Dermis blood vessel endothelial cell (primary cell): ENCODE data around the gene PKN3. TPM values are rescaled to one million over a fixed set of nuclear protein-coding genes. Genes with fewer than 3 reads are reported as not detected.

Source experiments
- DNase-seq: peaks from one replicate; pipeline ENCODE4 v3.0.0; 2010
- total RNA-seq: library from RNA; depleted of rRNA; stranded (reverse); fragments of >200 nt; gene quantifications from 2 replicates; pipeline ENCODE4 v1.2.3, GENCODE V29; 2014

The PKN3 gene
- total RNA-seq, 1 donor from 2014 or later, result 12.9 TPM

DNA sequence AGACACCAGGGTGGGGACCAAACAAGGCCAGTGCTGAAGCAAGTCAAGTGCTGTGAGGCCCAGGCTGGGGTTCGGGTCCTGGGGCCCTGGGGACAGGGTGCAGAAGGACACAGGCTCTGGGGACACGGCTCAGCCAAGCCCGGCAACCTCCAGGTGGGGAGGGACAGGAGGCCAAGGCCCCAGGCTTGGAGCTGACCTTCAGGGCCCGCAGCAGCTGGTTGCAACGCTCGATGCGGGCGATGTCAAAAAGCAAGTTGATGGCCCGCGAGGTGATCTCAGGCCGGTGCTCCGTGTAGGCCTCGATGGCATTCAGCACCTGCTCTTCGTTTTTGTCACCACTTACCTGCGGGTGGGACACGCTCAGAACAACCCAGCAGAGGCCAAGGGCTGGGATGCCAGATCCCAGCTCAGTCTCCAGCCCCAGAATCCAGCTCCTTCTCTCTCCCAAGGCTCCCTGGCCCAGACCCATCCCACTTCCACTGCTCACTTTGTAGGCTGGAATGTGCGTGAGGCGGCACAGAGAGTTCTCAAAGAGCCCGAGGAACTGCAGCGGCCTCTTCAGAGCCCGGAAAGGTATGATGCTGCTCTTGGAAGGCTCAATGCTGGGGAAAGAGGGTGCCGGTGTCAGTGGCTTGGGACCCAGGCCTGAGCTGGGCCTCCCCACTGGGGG lies 48.8 kb downstream of the PKN3 start:
- no peak for DNase-seq

DNA sequence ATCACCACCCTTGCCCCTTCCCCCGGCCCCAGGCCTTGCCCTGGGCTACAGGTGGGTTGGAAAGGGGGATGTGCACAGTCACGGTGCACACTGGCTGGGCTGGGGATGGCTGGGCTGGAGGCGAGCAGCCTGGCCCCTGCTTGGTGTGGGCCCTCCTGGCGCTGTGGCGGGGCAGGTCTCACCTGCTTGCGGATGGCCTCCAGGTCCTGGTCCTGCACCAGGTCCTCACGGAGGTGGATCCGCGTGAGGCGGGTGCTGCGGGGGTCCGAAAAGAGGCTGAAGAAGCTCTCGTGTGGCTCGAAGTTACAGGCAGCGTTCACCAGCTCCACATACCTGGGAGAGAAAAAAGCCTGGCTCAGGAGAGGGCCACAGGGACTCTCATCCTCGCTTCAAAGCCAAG lies 51.3 kb downstream of the PKN3 start:
- no peak for DNase-seq

DNA sequence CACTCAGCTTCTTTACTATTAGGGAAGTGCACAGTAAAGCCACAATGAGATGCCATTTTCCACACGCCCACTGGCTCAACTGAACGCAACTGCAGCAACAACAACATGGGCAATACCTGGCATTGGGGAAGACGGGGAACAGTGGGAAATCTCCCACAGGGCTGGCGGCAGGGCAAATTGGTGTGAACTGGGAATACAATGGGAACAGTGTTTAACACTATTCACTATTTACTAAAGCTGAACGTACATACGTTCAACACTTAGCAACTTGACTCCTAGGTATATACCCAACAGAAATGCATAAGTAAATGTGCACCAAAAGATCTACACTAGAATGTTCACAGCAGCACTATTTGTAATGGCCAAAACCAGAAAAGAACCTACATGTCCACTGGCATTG lies 55.3 kb downstream of the PKN3 start:
- no peak for DNase-seq

DNA sequence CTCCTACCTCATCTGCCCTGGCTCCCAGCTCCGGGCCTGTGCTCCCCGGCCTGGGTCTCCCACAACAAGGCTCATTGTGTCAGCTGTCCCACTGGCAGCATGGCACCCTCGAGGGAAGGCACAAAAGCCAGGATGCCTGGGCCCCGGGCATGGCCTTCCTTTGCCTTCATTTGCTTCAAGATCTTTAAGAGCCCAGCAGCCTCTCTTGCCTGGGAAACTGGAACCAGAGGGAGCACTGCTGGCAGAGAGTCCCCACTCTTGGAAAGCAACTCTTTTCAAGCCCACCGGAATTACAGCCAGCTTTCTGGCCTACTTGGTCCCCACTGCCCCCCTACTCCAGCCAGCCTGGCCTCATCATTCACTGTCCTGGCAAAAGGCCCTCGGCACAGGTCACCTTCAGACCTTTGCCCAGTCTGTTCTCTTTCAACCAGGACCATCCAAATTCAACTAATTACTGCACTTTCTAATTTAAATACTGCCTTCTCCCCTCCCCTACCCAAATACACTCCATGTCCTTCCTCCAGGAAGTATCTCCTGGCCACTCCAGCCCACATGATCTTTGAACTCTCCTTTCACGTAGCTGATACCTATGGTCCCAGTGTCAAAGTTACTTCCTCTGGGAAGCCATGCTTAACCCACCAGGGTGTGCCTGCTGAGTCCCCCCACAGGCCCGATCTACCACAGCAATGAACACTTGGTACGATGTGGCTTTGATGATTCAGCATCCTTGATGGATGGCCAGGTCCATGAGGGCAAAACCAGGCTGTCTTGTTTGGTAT lies 60.6 kb downstream of the PKN3 start:
- no peak for DNase-seq

DNA sequence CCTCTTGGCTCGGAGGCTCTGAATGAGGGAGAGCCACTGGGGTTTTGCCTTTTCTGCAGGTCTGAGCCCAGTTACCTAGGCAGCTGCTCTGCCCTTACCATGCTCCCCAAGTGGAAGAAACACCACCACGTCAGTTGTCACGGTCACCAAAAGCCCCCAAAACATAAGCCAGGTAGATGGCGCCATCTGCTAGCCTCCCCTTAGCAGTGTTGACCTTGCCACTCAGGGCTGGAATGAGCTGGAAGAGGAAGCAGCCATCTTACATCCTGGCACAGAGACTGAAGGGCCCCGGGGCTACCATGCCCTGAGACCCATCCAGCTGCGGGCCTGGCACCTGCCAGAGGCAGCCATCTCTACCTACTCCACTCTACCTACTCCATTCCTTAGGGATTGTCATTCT lies 62.1 kb downstream of the PKN3 start:
- DNase-seq, result no peak

DNA sequence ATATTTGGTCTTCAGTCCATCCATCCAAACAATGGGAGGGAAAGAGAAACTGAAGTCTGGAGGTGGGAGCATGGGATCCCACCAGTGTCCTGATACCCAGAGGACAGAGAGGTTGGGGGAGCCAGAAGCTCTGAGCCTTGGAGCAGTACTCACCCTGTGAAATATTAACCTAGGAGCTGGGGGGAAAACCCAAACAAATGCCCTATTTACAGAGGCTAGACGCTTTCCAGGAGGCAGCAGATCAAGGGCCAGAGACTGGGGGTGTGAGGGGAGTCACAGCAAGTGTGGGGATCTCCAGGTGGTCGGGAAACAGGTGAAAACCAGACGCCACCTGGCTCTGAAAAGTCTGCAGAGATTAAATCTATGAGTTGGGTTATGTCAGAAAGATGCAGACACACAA lies 63.2 kb downstream of the PKN3 start:
- no peak for DNase-seq

DNA sequence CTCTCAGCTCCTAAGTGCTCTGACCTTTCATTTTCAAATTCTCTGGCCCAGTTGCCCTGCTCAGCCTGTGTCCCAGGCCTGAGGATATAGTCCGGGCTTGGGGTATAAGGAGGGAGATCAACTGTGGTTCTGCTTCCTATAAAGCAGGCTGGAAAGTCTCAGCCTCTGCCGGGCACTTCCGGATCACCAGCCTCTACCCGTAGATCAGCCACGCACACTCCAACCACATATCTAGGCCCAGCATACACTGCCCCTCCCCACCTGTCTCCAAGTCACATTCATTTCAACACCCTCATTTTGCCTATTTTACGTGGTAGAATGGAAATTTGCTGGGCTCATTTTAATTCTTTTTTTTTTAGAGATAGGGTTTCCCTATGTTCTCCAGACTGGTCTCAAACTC lies 66.3 kb downstream of the PKN3 start:
- DNase-seq, result no peak

Other genes with a start within 250 kb of the PKN3 start
- gene ODF2, start 246.5 kb upstream of the PKN3 start, total RNA-seq, result 44.2 and 55.7 TPM in 2 replicates
- 19.4 and 34.2 TPM in 2 replicates for gene GLE1, start 197.8 kb upstream of the PKN3 start, total RNA-seq
- 505 and 734 TPM in 2 replicates for gene SPTAN1, start 149.9 kb upstream of the PKN3 start, total RNA-seq
- gene DYNC2I2, start 45.7 kb upstream of the PKN3 start, total RNA-seq, result 49.7 and 95.8 TPM in 2 replicates
- 512 and 600 TPM in 2 replicates for gene SET, start 13.3 kb upstream of the PKN3 start, total RNA-seq
- gene ZDHHC12, start 21.6 kb downstream of the PKN3 start, total RNA-seq, result 41.0 and 104 TPM in 2 replicates
- 14.1 and 31.0 TPM in 2 replicates for gene ZER1, start 69.4 kb downstream of the PKN3 start, total RNA-seq
- 15.3 and 25.5 TPM in 2 replicates for gene TBC1D13, start 84.8 kb downstream of the PKN3 start, total RNA-seq
- gene ENDOG, start 116.0 kb downstream of the PKN3 start, total RNA-seq, result 21.4 and 37.3 TPM in 2 replicates
- gene SPOUT1, start 127.3 kb downstream of the PKN3 start, total RNA-seq, result 31.1 and 55.7 TPM in 2 replicates
- 5.3 and 9.7 TPM in 2 replicates for gene KYAT1, start 179.4 kb downstream of the PKN3 start, total RNA-seq
- gene LRRC8A, start 179.6 kb downstream of the PKN3 start, total RNA-seq, result 102 and 154 TPM in 2 replicates
- gene PHYHD1, start 218.5 kb downstream of the PKN3 start, total RNA-seq, result 0.85 TPM in 1 of 2 replicates, not detected in the other
- gene DOLK, start 245.1 kb downstream of the PKN3 start, total RNA-seq, result 38.4 and 45.6 TPM in 2 replicates
- gene NUP188, start 245.2 kb downstream of the PKN3 start, total RNA-seq, result 45.6 and 94.3 TPM in 2 replicates